Measurements from ENCODE around the gene CWC22.

DNA sequence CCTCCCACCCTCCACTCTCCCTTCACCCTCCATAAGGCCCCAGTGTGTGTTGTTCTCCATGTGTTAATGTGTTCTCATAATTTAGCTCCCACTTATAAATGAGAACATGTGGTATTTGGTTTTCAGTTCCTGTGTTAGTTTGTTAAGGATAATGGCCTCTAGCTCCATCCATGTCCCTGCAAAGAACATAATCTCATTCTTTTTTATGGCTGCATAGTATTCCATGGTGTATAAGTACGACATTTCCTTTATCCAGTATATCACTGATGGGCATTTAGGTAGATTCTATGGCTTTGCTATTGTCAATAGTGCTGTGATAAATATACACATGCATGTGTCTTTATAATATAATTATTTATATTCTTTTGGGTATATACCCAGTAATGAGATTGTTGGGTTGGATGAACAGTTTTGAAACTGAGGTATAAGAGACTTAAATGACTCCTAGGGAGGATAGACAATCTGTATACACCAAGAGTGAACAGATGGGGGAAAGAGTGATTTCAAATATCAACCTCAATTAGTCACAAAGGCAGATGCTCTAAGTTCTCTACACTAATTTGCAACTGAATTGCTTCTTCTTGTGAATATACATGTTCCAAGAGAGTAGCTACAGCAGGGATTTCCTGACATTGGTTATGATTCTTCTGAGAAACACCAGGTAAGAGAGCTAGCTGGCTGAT lies 23.7 kb downstream of the CWC22 start:
- TF ChIP-seq YY1 (IDR thresholded peaks at IDR 0.05; ENCODE audit: insufficient read depth, insufficient read length) (no peak), ZNF274 (IDR thresholded peaks at IDR 0.05; ENCODE audit: low read depth, low read length) (no peak), SUZ12 (IDR thresholded peaks at IDR 0.05; ENCODE audit: extremely low read depth, insufficient read depth, insufficient read length) (no peak)
